DMS53 (cell line): Measurements from ENCODE around the gene DLG2.
"Not testable (repeated sequence)": the region's sequence is repeated elsewhere in the genome, so short reads cannot be mapped to it uniquely, and the experiment has no call there.

Experiments
- DNase-seq: peaks from one replicate; lab custom pipeline; 2025; lab: John Stamatoyannopoulos, UW

DLG2 gene

GRCh38 chr11:85627332-85627997 is at the start of gene DLG2:
Gene DLG2 (minus strand): TSS chr11:85627344.
- peak; percentile 74 for DNase-seq

- DNase-seq = no peak
These were observed 46.2 kb upstream of the DLG2 start for GRCh38 chr11:85673393-85673792.

GRCh38 chr11:85672105-85672902 is 45.2 kb upstream of the DLG2 start:
- DNase-seq = no peak

- DNase-seq = not testable (repeated sequence)
These were observed 44.0 kb upstream of the DLG2 start for GRCh38 chr11:85670949-85671663.

- DNase-seq = no peak
These were observed 41.0 kb upstream of the DLG2 start for GRCh38 chr11:85668157-85668556.

- DNase-seq = no peak
These were observed 39.5 kb upstream of the DLG2 start for GRCh38 chr11:85666687-85667086.

GRCh38 chr11:85665733-85666132 is 38.6 kb upstream of the DLG2 start:
- peak; percentile 67 for DNase-seq

GRCh38 chr11:85664615-85665481 is 37.7 kb upstream of the DLG2 start, which contains the start of gene CREBZF:
Gene CREBZF (minus strand): TSS chr11:85665129. CDS start chr11:85664875, 254 bp downstream.
- DNase-seq = peak; percentile 100

GRCh38 chr11:85663753-85664614 is 36.8 kb upstream of the DLG2 start:
- DNase-seq = peak; percentile 96

- DNase-seq = peak; percentile 56
These were observed 36.1 kb upstream of the DLG2 start for GRCh38 chr11:85663080-85663752.

- DNase-seq = peak; percentile 50
These were observed 35.0 kb upstream of the DLG2 start for GRCh38 chr11:85661972-85662664.

GRCh38 chr11:85658180-85658579 is 31.0 kb upstream of the DLG2 start:
- DNase-seq = no peak

GRCh38 chr11:85656777-85657176 is 29.6 kb upstream of the DLG2 start:
- no peak for DNase-seq

- not testable (repeated sequence) for DNase-seq
These were observed 27.2 kb upstream of the DLG2 start for GRCh38 chr11:85654343-85654742.

- no peak for DNase-seq
These were observed 25.8 kb upstream of the DLG2 start for GRCh38 chr11:85652786-85653447.

GRCh38 chr11:85651118-85651517 is 24.0 kb upstream of the DLG2 start:
- no peak for DNase-seq

GRCh38 chr11:85647604-85648299 is 20.6 kb upstream of the DLG2 start, which contains the start of gene TMEM126A:
Gene TMEM126A (plus strand): TSS chr11:85647967. CDS start chr11:85650256, 2,289 bp downstream.
- DNase-seq = peak; percentile 99

GRCh38 chr11:85647078-85647477 is 19.9 kb upstream of the DLG2 start:
- peak; percentile 64 for DNase-seq
